BE2C (cell line): ENCODE results near the gene ABHD14A.

ENCODE experiments used
- DNase-seq: peaks from one replicate; pipeline ENCODE4 v3.0.0-alpha.2; 2020
- H3K27me3 ChIP-seq: fragments of 250-450 bp; sonication (Bioruptor Pico); 2 replicates; pipeline ENCODE4 v1.5.1; 2020; ENCODE audit warnings: mild to moderate bottlenecking
- H3K36me3 ChIP-seq: fragments of 250-450 bp; sonication (Bioruptor Pico); 2 replicates; pipeline ENCODE4 v1.5.1; 2020; ENCODE audit warnings: mild to moderate bottlenecking
- H3K4me1 ChIP-seq: fragments of 250-450 bp; sonication (Bioruptor Pico); 2 replicates; pipeline ENCODE4 v1.5.1; 2020
- H3K4me3 ChIP-seq: 2 replicates; pipeline ENCODE4 v1.5.1; 2011; ENCODE audit warnings: low read depth, low read length
- H3K9me3 ChIP-seq: fragments of 250-450 bp; sonication (Bioruptor Pico); 2 replicates; pipeline ENCODE4 v1.5.1; 2020
- TF ChIP-seq, protein P1 (sequence below): IDR thresholded peaks from 2 replicates; pipeline ENCODE4 v1.5.1; 2012; ENCODE audit warnings: mild to moderate bottlenecking, low read depth, low read length

The ABHD14A gene

DNA sequence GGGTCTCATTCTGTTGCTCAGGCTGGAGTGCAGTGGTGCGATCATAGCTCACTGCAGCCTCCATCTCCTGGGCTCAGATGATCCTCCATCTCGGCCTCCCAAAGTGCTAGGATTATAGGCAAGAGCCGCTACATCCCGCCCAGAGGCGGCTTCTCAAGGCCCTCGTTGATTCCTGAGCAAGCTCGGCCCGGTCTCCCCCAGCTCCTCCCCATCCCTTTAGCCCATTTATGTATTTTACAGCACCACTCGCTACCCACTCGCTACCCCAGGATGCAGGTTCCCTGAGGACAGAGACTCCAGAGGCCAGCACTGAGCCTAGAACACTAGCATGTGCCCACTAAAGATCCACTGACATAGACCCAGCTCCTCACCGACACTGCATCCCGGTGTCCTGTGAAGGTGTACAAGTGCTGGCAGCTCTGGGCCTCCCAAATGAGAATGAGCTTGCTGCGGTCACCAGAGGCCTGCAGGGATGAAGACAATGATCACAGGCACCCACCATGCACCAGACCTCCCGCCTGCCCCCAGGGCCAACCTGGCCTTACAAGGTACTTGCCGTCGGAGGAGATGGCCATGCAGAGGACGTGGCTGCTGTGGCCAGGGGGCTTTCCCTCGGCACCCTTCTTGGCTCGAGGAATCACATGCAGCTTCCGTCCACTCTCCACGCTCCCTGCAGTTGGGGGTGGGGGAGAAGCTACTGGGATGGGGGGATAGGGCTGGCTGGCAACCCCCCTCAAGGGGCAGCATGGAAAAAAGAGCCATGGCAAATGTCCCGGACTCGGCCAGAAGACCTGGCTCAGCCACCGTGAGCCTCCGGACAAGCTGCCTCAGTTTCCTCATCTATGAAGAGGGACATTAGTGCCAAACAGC, 38.7 kb upstream of the ABHD14A start:
- no peak for DNase-seq
- Histone ChIP-seq H3K4me3 (no peak overlapping the region), H3K9me3 (no peaks in the 10 kb centered on the region), H3K36me3 (peaks cover 23% of the 10 kb centered on the region), H3K27me3 (no peaks in the 10 kb centered on the region), H3K4me1 (no peaks in the 10 kb centered on the region; the same call in 1 of the 2 replicates)
- TF ChIP-seq, protein P1, sequence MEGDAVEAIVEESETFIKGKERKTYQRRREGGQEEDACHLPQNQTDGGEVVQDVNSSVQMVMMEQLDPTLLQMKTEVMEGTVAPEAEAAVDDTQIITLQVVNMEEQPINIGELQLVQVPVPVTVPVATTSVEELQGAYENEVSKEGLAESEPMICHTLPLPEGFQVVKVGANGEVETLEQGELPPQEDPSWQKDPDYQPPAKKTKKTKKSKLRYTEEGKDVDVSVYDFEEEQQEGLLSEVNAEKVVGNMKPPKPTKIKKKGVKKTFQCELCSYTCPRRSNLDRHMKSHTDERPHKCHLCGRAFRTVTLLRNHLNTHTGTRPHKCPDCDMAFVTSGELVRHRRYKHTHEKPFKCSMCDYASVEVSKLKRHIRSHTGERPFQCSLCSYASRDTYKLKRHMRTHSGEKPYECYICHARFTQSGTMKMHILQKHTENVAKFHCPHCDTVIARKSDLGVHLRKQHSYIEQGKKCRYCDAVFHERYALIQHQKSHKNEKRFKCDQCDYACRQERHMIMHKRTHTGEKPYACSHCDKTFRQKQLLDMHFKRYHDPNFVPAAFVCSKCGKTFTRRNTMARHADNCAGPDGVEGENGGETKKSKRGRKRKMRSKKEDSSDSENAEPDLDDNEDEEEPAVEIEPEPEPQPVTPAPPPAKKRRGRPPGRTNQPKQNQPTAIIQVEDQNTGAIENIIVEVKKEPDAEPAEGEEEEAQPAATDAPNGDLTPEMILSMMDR = no peak

DNA sequence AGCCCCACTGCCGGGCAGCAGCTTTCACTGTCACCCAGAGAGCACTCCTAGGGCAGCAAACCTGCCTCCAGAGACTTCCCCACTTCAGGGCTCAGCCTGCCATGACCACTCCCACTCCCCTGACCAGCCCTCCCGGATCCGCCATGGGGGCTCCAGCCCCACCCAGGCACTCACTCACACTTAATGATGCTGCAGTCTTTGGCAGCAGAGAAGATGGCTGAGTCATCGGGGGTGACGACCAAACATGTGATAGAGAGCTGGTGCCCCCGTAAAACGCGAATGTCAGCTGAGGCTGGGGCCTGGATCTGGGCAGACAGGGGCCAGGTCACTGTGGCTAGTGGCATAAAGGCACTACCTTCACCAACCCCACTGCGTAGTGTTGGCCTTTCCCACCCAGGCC, 37.9 kb upstream of the ABHD14A start:
- Histone ChIP-seq H3K9me3 (no peaks in the 10 kb centered on the region), H3K27me3 (no peaks in the 10 kb centered on the region), H3K4me1 (no peaks in the 10 kb centered on the region; the same call in 1 of the 2 replicates), H3K36me3 (peaks cover 23% of the 10 kb centered on the region), H3K4me3 (no peak overlapping the region)
- DNase-seq = no peak
- TF ChIP-seq, protein P1 = no peak

DNA sequence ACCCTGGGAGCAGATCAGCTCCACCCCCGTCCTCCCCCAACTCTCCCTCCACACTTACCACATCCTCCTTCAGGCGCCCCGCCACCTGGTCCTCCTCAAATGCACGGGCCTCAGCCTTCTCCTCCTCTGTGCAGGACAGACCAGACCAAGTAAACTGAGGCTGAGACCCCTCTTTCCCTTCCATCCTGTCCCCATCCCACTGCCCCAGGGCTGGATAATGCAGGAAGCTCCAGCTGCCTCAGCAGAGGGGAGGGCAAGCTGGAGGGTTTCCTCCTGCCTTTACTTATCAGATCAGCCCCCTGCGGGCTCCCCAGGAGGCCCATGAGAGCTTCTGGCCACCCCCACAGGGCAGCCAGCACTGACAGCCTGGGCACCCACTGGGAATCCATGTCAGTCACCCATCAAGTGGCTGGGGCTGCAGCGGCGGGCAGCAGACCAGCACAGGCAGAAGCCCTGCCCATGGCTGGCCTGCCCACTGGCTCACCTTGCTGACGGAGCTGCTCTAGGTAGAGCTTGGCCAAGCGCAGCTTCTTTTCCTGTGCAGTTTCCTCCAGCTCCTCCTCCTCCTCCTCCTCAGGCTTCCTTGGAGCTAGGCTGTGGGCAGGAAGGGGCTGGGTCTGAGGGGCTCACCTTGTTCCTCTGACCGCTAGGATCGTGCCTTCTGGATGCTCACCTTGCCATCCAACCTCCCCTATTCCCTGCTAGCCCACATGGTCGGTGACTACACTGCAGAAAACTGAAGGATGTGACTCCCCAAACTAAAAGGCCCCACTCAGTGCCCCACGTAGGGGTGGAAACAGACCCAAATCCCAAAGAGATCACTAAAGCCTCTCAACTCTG, 37.0 kb upstream of the ABHD14A start:
- H3K4me1 ChIP-seq = no peaks in the 10 kb centered on the region; the same call in 1 of the 2 replicates
- no peaks in the 10 kb centered on the region for H3K9me3 ChIP-seq
- H3K36me3 ChIP-seq = peaks cover 23% of the 10 kb centered on the region
- TF ChIP-seq, protein P1 = no peak
- no peak overlapping the region for H3K4me3 ChIP-seq
- H3K27me3 ChIP-seq = no peaks in the 10 kb centered on the region
- DNase-seq = no peak

DNA sequence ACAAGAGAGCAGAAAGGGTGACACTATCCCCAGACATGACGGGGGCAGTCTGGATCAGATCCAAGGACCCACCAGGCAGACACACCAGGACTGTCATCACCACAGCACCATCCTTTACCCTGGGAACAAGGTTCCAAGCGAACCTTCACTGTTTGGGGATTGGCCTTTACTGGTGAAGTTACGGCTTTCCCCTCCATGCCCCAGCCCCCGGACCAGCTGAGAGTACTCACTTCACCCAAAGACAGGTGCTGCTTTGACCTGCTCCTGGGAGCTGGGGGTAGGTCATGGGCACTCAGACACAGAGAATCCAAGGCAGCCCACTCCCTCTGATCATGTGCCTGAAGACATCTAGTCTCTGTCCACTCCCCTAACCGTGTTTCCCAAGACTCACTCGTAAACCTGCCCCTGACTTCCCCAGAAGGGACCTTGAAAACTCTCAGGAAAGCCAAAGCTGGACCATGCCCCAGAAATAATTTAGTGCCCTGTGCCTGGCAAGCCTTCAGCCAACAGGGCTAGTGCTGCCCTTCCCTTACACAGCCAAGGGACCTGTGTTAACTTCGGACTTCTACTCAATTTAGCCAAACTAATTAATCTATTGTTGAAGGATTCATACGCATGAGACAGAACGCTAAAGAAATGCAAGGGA, 36.0 kb upstream of the ABHD14A start:
- Histone ChIP-seq H3K27me3 (no peaks in the 10 kb centered on the region), H3K4me1 (no peaks in the 10 kb centered on the region; the same call in 1 of the 2 replicates), H3K4me3 (no peak overlapping the region), H3K9me3 (no peaks in the 10 kb centered on the region), H3K36me3 (peaks cover 23% of the 10 kb centered on the region)
- TF ChIP-seq, protein P1 = no peak
- no peak for DNase-seq

DNA sequence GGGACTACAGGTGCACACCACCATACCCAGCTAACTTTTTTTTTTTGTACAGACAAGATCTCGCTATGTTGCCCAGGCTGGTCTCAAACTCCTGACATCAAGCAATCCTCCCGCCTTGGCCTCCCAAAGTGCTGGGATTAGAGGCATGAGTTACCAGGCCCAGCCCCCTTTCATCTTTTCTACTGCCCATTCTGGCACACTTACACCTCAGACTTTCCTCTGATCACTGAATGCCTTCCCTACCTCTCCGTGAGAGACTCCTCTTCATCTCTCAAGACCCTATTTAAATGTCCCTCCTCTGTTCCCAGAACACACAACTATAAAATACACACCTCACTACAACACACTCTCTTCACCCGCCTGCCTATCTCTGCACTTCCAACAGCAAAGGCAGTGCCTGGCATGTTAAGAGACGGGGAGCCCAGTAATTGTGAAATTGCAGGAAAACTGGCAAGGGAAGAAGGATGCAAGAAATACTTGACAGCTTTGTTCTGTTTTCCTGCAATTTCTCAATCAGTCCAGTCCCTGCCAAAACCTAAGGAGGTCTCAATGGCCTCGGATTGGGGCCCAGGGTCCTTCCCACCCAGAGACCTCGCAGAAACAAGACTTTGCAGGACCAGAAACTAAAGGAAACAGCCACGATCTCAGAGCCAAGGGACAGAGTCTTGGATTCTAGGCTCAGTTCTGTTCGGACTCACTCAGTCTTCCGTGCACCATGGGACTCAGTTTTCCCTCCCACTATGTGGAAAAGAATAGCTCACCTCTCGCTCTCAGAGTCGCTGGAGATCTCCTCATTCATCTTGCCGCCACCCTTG, 34.0 kb upstream of the ABHD14A start:
- H3K9me3 ChIP-seq = no peaks in the 10 kb centered on the region
- H3K27me3 ChIP-seq = no peaks in the 10 kb centered on the region
- peak overlapping the region; percentile 86 for H3K4me3 ChIP-seq
- DNase-seq = no peak
- H3K36me3 ChIP-seq = peaks cover 15% of the 10 kb centered on the region
- H3K4me1 ChIP-seq = no peaks in the 10 kb centered on the region; the same call in 1 of the 2 replicates
- TF ChIP-seq, protein P1 = no peak
